Measurements from ENCODE around the gene NCOR2.

The NCOR2 gene

DNA sequence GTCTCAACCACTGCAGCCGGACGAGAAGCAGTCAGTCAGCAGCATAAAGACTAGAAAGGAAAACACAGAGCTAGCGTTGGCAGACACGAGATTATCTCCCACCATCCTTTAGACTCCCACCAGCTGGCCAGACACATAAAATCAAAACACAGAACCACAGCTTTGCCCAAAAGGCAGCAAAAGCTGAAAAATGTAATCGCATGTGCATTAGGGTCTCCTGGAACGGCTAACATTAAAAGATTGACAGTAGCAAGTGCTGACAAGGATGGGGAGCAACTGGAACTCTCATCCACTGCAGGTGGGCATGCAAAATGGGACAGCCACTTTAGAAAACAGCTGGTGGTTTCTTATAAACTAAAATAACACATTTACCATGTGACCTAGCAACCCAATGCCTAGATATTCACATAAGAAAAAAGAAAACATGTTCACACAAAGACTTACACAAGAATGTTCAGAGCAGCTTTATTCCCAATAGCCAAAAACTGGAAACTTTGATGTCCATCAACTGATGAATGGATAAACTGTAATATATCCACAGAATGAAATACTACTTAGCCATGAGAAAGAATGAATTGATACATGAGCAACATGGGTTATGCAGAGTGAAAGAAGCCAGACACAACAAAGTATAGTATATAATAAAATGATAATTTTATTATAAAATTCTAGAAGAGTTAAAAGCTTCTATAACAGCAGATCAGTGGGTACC lies 37.7 kb downstream of the NCOR2 start:
- no peak for DNase-seq (ENCODE audit: low read depth in 1 of 2, low spot score in 1 of 2)

DNA sequence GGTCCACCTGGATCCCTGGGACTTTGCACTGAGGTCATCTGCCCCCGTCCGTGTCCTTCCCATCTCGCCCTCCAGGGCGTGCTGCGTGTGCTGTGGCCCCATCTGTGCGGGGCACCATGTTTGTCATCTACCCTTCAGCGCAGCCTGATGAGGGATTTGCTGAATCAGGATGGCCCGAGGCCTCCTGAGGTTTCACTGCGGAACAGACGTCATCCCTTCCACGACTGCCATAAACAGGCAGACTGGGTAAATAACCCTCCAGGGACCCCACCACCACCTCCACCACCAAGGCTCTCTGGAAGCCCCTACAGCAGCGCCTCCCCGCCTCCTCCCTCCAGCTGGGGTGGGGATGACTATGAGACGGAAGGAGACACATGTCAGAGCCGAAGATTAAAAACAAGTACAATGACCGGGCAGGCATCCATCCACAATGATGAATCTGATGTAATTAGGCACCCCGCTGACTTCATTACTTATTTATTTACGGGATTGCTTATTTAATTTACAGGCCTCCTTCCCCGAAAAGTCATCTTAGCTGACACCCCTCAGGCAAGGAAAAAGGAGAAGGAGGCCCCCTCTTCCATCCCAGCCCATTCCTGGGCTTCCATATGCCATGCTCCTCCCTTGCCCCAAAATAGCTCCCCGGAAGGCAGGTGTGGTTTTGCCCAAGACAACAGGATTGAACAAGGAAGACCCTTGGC lies 39.4 kb downstream of the NCOR2 start:
- no peak for DNase-seq (ENCODE audit: low read depth in 1 of 2, low spot score in 1 of 2)

DNA sequence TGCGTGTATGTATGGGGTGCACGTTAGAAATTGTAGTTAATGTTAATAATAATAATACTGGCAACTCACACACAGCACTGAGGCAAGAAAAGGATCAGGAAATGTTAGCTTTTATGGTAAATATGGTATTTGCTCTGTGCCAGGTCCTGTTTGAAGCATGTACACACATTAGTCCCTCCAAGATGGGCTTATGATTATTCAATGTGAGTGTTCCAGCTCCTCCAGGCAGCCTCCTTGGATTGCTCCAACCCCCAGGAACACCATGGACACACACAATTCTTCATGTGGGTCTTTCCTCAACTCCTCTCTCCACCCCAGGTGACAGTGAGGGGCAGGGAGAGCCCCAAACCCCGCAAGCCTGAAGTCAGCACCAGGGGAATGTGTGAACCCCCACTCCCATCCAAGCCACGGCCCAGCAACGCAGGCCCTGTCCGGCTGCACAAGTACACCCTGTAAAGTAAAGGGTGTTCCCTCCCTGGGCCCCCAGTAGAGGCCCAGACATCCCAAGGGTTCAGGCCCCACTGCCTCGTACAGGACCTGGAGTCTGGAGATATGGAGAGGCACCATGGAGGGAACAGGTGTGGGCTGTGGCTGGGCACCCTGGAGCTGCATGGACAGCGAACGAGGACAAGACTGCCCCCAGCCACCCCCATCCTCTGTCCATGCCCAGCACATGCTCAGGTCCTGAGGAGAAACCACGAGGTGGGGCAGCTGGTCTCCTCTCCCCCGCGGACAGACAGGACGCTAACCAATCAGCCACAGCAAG lies 41.3 kb downstream of the NCOR2 start:
- no peak for DNase-seq (ENCODE audit: low read depth in 1 of 2, low spot score in 1 of 2)

DNA sequence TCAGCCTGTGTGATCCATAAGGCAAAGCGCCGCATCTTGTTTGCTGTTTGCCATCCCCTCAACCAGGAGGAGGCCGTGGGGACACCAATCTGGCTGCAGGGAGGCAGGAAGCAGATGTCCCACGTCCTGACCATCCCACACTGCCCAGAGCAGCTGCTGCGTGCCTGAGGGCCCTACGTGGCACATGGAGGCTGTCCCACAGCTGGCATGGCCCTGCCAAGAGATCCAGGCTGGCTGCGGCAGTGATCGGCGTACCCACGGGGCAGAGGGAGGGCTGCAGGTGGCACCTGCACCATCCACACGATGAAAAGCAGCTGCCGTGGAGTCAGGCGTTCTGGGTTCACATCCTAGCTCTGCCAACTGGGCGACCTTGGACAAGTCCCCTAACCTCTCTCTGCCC lies 42.0 kb downstream of the NCOR2 start:
- no peak for DNase-seq (ENCODE audit: low read depth in 1 of 2, low spot score in 1 of 2)

DNA sequence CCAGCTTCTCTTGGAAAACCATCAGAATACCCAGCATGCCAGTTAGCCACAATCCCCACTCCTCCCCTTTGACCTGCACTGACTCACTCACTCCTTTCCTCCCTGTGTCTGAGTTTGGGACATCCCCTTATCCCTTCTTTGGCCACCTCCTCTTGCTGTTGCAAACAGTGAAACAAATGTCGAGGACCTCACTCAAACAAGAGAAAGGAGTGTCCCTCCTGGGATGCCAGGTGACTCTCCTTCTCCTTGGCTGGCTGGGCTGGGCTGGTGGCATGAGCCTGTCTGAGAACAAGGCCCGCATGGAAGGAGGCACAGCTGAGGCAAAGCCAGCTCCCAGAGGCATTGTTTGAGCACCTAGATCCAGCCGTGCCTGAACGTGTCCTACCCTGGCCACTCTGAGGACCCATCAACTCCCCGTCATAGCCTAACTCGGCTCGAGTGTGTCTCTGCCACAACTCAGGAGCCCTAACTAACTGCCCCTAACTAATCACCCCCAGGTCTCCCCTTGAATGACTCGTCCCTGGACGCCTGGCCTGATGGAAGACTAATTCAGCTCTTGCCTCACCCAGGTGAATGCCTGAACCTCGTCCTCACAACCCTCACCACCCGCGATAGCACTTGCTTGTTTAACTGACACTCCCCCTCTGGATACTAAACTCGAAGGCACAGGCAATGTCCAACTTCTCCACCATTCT lies 43.0 kb downstream of the NCOR2 start:
- DNase-seq (ENCODE audit: low read depth in 1 of 2, low spot score in 1 of 2): no peak

GRCh38 chr12:124523071-124523470 lies 44.3 kb downstream of the NCOR2 start:
- DNase-seq (ENCODE audit: low read depth in 1 of 2, low spot score in 1 of 2): no peak

DNA sequence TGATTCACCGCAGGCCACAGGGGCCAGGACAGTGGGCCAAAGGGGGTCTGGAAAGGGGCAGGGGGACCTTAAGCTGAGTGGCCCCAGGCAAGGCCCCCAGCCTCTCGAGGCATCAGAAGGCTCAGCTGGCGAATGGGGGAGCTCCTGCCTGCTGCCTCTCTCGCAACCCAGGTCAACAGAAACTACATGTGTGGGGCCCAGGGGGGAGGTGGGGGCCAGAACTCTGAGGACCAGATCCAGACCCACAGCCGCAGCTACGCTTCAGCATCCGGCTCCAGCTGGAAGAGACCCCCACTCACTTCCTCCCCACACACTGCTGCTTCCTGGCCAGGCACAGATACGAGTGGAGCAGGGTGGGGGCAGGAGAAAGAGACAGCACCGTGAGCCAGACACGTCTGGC lies 46.5 kb downstream of the NCOR2 start:
- DNase-seq (ENCODE audit: low read depth in 1 of 2, low spot score in 1 of 2): no peak

GRCh38 chr12:124520265-124520701 lies 47.1 kb downstream of the NCOR2 start:
- no peak for DNase-seq (ENCODE audit: low read depth in 1 of 2, low spot score in 1 of 2)

DNA sequence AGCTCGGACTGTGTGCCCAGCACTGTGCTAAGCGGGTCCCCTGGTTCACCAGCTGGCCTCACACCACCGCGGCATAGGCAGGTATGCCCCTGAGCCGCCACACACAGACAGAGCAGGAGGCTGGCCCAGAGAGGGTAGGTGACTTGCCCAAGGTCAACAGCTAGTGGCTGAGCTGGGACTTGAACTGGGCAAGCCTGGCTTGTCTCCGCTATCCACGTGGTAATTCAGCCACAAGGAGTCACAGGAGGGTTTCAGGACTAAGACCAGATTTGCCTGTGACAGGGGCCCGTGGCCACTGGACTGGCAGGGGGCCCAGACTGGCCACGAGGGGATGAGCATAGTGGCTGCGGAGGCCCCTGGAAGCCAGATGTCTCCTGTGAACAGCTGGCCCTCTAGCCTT lies 47.7 kb downstream of the NCOR2 start:
- no peak for DNase-seq (ENCODE audit: low read depth in 1 of 2, low spot score in 1 of 2)

DNA sequence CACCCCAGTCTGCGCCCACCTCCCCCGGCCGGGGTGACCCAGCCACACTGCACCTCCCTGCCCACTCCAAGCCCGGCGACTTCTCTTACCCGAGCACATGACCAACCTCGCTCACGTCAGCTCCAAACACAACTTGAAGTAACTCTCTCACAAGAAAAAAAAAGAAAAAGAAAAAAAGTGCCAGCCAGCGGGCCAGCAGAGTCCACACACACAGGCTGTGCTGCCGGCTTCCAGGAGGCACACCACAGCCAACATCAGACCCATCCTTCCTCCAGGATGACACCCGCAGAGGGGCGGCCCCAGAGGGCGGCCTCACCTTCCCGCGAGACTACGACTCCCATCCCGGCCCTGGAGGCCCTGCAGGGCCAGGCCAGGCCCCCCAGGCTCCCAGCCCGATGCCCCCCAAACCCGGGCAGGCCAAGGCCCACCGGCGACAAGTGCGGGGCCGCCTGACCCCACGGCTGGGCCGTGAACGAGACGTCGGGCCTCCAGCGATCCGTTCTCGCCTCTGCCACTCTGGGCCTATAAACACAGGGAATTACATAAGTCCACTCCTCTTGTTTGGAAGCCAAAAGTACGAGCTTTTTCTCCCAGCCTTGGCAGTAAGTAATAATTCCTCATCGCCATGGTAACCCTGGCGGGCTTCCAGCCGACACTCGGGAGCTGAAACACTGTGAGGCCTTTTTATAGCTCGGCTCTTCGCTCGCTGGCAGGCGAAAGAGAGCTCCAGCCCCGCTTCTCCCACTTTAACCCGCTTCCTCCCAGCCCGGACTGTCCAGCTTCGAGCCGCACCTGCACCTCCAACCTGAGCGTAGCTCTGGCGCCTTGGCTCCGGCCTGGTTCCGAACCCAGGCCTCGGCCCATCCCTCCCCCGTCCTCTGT lies 49.1 kb downstream of the NCOR2 start:
- DNase-seq (ENCODE audit: low read depth in 1 of 2, low spot score in 1 of 2): no peak
